Activated CD4-positive, alpha-beta T cell treated with anti-CD3 and anti-CD28 coated beads, Interleukin-2, Interleukin-4, amounts not matched to agents 100 ng/mL and 50 ng/mL, durations not matched to agents 16 hours and 8 hours (primary cell): ENCODE measurements around the gene SLC13A3.

Source experiments
- DNase-seq: peaks from one replicate; pipeline ENCODE4 v3.0.0-alpha.2; 2020; ENCODE audit warnings: low spot score

Gene SLC13A3

DNA sequence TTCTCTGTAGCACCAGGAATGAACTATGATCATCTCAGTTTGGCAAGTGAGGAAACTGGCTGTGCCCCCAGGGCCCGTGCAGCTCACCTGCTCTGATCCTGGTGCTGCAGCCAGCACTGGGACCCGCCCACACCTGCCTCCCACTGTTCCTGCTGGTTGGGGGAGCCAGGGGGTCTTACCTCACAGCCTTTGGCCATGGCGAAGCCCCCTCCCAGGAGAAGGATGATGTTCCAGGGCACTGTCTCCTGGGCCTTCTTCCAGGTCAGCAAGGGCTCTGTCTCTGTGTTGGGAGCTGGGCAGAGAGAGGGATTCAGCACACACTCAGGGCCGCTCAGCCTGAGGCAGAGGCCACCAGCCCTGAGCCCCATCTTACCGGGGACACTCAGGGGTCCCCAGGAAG lies 75.9 kb downstream of the SLC13A3 start:
- no peak for DNase-seq

DNA sequence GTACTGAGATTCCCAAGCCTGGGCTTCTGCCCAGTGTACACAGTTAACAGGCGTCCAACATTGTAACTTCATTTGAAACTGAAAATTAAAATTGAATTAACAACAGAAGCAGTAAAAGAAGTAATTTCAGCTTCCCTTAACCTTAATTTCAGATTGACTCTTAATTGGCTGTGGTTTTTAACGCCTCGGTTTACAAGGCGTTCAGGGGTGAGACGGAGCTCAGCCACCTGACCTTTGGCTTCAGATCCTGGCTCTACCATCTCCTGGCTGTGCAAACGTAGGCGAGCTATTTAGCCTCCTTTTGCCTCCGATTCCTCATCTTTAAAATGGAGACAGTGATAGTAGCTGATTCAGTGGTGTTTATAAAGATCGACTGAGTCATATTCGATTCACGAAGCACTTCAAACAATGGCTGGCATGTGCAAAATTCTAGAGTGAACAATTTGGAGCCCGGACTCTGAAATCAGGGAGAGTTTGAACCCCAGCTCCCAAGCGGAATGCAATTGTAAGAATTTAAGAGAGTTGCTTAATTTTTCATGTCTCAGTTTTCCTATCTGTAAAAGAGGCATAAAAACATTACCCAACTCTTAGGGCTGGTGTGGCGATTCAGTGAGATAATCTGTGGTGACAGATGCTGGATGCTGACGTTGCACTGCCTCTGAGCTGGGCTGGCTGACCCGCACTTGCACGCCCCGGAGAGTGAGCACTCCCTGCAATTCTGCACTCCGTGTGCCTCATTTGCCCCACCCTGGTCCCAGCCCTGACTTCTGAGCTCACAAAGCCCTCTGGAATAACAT lies 77.3 kb downstream of the SLC13A3 start:
- no peak for DNase-seq

DNA sequence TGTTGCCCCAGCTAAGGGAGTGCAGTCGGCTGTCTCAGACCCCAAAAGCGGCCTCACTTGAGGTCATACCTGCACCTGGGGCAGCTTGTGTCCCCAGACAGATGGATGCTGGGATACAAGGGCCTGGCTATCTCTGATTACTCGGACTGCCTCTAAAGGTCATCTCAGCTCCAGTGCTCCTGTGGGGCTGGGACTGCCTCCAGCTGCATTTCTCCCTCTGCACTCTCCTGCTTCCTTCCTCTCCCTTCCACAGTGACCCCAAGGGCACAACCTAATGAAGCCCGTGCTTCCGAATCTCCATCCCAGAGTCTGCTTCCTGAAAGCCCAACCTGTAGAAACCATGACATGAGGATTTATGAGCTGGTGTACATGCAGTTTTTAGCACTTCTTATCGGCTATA lies 78.0 kb downstream of the SLC13A3 start:
- no peak for DNase-seq

DNA sequence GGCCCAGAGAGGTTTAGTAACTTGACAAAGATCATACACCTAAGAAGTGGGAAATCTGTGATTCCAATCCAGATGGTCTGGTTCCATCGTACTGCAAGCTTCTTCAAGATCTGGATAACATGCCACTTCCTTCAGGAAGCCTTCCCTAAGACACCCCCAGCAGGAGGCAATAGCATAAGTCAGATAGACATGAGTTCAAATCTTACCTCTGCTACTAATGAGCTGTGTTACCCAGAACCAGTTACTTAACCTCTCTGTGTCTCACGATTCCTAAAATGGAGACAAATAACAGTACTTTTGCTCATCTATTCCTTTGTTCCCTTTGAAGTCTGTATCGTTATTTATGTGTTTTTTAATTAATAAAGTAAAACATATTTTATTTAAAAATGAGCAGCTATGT lies 78.5 kb downstream of the SLC13A3 start:
- no peak for DNase-seq

DNA sequence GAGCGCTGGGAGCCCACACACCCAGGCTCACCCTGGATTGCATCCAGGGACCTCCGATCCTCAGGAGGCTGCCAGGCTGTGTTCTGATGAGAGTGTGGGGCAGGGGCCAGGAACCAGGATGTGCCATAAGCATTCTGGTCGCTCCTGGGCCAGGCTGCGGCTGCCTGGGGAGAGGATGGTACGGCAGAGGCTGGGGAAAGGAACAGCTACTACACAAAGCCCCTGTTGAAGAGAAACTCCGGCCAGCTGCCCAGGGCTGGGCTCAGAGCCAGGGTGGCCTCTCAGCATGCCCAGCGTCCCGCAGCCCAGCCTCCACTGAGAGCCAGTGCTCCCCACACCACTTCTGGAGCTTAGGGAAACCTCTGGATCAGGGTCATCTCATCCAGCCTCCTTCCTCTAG lies 79.1 kb downstream of the SLC13A3 start:
- no peak for DNase-seq

DNA sequence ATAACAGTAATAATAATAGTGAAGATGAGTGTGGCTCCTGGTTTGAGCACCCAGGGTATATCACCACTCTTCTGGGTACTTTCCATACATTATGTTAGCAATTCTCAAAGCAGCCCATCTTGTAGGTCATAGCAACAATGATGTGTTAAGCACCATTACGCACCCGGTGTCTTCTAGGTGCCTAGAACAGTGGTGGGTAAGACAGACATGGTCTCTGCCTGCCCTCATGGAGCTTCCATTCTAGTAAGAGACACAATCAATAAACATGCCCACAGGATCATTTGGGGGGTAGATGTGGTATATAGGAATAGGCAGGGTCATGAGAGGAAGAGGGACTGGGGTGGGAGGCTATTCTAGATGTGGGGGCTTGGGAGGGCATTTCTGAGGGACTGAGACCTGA lies 79.8 kb downstream of the SLC13A3 start:
- DNase-seq: no peak

DNA sequence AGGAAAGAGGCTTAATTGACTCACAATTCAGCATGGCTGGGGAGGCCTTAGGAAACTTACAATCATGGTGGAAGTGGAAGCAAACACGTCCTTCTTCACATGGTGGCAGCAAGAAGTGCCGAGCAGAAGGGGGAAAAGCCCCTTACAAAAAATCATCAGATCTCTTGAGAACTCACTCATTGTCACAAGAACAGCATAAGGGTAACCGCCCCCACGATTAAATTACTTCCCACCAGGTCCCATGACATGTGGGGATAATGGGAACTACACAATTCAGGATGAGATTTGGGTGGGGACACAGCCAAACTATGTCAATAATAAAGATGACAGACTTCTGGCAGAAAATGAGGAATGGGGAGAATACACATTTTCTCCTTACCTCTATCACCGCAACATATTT lies 80.3 kb downstream of the SLC13A3 start:
- no peak for DNase-seq

DNA sequence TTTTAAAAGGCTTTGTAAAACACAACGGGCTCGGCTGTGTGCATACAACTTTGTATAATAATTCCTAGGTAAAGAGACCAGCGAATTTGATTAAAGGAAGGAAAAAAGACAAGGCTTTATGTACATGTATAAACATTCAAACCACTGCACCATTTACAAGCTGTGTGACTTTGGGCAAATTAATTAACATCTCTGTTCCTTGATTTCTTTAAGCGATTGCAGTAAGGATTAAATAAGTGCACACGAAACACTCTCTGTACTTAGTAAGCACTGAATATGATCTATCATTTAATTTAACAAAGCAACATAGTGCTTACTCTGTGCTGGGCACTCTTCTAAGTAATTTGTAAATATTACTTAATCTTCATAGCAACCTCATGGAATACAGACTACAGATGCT lies 81.3 kb downstream of the SLC13A3 start:
- DNase-seq: no peak

DNA sequence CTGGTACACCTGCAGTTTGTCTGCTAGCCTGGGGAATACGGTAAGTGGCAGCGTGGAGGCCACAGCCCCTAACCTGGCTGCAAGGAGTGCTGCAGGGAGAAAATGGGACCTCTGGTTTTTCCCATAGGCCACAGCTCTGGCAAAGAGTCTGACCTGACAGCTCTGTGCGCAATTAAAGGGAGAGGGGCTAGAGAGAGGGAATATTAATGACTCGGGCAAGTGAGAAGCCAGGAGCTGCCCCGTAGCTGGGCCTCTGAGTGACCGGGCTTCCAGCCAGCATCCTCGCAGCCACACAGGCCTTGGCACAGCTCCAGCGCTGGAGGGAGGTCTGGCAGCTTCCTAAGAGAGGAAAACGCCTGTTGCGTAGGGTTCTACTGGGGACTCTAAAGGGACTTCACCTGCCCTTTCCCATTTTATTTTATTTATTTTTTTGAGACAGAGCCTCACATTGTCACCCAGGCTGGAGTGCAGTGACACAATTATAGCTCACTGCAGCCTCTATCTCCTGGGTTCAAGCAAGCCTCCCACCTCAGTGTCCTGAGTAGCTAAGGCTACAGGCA lies 82.6 kb downstream of the SLC13A3 start:
- DNase-seq: no peak

DNA sequence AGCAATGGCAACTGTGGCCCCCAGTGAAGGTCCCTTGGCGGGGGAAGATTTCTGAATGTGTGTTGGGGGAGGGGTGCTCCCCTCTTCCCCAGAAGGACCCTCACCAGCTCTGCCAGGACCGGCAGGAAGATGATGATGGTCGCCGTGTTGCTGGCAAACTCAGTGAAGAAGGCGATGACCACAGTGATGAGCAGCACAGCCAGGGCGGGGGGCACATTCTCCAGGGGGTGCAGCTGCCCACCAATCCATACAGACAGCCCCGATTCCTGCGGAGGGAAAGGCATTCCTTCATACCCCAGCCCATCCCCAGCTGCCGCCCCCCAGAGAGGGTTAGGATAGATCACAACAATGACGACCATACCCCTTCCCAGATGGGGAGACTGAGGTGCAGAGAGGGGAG lies 85.1 kb downstream of the SLC13A3 start:
- no peak for DNase-seq

DNA sequence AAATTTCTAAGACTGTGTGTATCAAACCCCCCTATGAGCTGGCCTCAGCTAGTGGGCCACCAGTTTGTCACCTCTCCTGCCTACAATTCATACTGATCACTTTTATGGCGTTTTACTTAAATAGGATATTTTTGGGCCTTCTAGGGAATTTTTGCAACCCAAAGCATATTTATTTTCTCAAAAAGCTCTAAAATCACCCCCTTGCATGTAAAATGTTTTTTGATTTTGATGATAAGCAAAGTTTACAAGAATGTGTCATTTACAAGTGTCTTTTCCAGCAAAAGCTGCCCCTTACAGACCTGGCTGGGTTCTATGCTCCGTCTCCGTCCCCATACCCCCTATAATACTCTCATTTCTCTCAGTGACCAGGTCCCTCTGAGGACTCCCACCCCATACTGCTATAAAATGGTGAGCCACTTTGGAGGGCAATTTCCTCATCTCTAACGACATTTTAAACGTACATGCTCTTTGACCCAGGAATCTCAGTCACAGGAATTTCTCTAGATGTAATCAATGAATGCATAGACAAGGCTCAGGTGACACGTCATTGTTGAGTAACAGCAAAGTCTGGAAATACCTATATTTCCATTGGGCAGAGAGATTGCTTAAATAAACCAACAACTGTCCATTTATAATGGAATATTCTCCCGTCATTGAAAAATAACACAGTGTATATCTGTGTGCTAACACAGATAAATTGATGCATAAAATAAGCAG lies 86.9 kb downstream of the SLC13A3 start:
- DNase-seq: no peak

DNA sequence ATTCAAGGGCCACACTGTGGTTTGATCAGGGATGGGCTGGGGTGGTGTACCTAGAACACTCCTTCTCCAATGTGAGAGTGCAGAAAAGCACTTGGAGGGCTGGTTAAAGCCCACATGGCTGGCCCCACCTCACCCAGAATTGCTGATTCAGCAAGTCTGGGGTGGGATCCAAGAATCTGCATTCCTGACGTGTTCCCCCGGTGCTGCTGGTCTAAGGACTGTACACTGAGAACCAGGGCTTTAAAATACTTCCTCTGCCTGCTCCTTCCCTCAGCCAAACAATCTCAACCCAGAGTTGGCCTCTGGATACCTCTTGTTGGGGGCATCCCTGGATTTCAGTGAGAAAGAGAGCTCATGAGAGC lies 87.4 kb downstream of the SLC13A3 start:
- DNase-seq: no peak

DNA sequence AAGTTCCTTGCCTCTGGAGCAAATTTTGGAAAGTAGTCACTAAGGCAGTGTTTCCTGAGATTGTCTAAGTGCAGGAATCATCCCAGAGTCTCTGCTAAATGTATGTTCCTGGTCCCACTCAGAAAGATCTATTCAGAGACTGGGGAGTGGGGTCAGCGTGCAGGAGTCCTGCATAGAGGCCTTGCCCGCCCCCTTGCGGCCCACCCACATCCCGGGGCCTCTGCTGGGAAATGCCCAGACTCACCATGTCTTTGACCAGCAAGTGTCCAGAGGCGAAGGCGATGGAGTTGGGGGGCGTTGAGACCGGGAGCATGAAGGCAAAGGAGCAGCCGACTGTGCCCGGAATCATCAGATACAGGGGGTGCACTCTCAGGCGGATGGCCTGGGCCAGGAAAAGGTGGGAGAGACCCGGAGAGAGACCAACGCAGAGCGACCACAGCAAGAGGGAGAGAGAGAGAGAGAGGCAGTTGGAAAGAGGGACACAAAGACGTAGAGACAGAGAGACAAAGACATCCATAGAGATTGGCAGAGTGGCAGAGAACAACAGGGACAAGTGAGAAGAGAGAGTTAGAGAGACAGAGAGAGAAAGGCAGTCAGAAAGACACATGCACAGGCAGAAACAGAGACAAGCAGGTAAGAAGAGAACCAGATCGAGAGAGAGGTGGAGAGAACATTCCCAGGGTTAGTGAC lies 87.9 kb downstream of the SLC13A3 start:
- DNase-seq: no peak

DNA sequence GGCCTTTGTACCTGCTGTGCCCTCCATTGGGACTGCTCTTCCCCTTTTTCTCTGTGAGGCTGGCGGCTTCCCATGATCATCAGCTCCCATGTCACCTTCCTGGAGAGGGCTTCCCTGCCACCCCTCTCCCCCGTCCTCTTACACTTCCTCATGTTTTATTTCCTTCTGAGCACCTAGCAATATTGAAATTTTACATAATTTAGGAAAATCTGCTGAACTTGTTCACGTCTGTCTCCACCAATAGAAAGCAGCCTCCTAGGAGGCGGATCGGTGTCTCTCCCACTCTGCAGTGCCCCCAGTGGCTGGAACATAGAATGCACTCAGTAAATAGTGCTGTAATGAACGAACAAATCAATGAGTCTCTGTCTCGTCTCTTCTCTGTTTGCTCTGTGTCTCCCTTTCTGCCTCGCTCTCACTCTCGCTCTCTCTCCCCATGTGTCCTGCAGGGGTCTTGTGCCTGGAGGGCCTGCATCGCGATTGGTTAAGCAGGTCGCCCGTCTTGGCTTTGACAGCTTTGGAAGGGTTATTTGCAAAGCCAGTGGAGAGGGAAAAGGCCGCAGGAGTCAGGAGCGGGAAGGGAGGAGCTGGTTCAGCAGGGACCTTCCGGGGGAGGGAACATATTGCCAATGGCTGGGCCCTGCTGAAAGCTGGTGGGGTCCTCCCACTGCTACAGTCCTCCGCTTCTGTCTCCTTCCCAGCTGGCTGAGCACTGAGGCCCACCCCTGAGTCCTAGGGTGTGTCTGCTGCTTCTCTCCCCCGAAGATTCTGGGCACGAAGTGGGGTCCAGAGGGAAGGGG lies 88.7 kb downstream of the SLC13A3 start:
- DNase-seq: peak; percentile 77

DNA sequence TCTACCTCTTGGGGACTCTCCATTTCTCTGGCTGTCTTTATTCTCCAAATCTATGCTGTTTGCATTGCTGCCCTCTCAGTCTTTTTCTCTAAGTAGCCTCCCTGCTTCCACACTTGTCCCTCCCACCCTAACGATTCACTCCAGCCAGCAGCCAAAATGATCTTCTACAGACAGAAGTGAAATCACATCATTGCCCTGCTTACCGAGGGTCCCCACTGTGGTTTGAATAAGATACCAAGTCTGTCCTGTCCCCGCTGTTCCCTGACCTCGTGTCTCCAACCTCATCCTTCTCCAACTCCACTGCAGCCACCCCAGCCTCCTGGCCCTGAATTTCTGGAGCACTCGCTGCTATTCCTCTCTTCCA lies 89.3 kb downstream of the SLC13A3 start:
- no peak for DNase-seq

DNA sequence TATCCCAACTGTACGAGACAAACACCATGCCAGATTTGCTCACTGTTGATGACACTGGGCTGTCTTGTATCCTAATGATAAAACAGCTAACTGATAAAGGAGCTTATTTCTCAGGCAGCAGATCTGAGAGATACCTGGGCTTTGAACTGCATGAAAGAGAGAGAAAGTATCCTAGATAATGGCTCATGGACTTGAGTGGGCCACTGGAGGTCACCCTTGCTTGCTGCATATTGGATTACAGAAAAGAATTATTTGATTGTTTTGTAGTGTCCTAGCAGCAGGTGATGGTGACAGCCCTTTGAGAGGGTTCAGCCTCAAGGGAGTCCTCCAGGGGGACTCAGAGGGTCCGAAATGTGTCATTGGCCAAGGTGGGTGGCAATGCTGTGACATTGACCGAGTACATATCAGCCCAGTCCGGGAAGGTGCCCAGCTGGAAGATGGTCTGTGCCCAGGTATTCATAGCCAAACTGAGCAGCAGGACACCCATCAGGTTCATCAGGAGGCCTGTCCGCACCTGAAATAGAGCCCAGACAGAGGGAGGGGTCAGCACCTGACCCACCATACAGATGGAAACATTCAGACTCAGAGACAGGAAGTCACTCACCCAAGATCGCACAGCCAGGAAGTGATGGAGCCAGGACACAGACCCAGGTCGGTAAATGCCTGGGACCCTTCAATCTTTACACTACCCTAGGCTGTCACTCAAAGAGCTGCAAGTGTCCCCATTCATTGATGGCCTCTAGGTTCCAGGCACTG lies 91.4 kb downstream of the SLC13A3 start:
- DNase-seq: no peak

DNA sequence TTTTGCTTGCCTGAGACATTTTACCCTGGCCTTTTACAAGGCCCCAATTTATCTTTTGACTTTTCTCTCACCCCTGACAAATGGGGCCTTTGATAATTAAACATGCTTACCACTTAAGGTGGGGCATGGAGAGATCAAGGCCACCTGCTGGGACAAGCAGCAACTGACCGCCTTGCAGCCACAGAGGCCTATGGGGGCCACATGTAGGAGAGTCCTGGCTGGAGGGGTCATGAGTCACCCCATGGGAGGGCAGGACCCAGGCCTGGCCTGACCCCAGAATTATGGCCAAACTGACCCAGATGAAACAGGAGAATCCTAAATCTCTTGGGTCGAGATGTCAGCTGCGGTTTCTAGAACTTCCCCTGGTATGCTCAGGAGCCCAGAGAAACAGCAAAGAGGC lies 92.3 kb downstream of the SLC13A3 start:
- DNase-seq: no peak

DNA sequence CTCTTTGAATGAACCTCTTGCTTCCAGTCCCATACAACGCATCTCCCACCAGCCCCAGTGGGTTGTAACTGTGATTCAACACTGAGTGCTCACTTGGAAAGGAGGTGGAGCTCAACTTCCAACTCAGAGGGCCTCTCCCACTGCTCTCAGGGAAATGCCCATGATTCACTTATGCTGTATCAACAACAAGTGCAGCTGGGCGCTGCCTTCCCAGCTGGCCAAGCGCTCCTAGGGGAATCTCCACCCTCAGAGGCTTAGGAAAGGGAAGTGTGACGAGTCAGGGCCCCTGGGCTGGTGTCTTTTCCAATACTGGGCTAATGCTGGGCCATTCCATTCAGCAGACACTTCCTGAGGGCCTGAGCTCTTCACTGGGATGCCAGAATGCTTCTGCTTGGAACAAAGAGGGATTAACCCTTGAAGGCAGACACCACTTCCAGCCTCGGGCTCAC lies 92.7 kb downstream of the SLC13A3 start:
- DNase-seq: peak; percentile 50

DNA sequence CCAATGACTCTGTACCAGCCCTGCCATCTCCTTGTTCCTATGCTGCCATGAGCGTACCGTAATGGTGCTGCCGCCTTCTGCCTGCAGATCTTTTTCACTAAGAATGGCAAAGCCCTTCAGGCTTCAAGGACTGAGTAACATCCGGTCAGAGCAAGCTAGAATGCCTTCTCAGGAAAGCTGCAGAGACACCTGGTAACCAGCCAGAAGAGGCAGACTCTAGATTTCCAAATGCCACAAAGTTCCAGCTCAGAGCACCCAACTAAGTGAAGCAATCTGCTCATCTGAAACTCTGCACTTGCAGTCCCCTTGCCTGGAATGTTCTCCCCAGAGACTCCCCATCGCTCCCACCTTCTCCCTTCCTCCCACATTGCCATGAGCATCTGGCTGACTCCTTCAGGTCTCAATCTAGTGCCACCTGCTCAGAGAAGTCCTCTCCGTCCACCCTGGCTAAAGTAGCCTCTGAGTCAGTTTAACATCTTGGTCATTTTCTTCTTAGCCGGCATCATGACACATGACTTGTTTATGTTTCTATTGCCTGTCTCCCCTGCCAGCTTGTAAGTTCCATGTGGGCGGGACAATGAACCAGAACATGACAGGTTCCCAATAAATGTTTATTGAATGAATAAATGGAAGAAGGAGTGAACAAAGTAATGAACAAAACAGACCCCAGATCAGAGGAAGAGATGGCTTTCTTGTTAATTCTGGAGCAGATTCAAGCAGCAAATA lies 93.9 kb downstream of the SLC13A3 start:
- DNase-seq: no peak

DNA sequence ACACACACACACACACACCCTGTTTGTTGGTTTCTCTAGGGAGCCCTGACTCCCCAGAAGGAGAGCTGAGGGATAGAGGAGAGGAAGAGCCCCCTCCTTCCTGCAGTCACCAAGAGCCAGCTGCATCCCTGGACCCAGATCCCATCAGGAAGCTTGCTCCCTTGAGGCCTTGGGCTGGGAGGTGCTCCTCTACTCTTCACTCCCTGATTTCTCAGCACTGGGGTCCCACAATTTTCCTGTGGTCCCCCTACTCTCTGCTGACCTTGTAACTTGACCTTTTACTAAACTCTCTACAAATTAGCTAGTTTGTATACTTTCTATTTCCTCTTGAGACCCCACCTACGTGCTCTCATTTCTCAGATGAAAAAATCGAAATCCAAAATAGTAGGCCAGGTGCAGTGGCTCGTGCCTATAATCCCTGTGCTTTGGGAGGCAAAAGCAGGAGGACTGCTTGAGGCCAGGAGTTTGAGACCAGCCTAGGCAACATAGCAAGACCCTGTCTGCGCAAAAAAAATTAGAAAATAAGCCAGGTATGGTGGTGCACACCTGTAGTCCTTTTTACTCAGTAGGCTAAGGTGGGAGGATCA lies 95.8 kb downstream of the SLC13A3 start:
- DNase-seq: no peak
